ENCODE data around the gene RASSF7.
A peak's percentile ranks its signal among the peaks of the same experiment; 100 is the strongest.

Gene RASSF7

GRCh38 chr11:593347-593746 lies 32.6 kb downstream of the RASSF7 start:
- H3K4me1 Mint-ChIP-seq, result peaks cover 10% of the 10 kb centered on the region
- H3K4me3 Mint-ChIP-seq, result no peak overlapping the region
- H3K9me3 Mint-ChIP-seq, result no peaks in the 10 kb centered on the region
- ATAC-seq (replicated peaks; ENCODE audit: extremely low read depth, poor library complexity, severe bottlenecking), result no peak
- no peak overlapping the region for H3K27ac Mint-ChIP-seq (ENCODE audit: low read depth)
- DNase-seq (ENCODE audit: low spot score in 2 of 2), result no peak
- H3K27me3 Mint-ChIP-seq, result no peaks in the 10 kb centered on the region
- H3K36me3 Mint-ChIP-seq (ENCODE audit: insufficient read depth), result peaks cover 69% of the 10 kb centered on the region

- no peaks in the 10 kb centered on the region for H3K27me3 Mint-ChIP-seq
- no peaks in the 10 kb centered on the region for H3K4me1 Mint-ChIP-seq
- ATAC-seq (replicated peaks; ENCODE audit: extremely low read depth, poor library complexity, severe bottlenecking) (no peak), DNase-seq (ENCODE audit: low spot score in 2 of 2) (no peak)
- H3K27ac Mint-ChIP-seq (ENCODE audit: low read depth), result no peak overlapping the region
- H3K36me3 Mint-ChIP-seq (ENCODE audit: insufficient read depth), result peaks cover 74% of the 10 kb centered on the region
- no peak overlapping the region for H3K4me3 Mint-ChIP-seq
- H3K9me3 Mint-ChIP-seq, result no peaks in the 10 kb centered on the region
These were observed 34.6 kb downstream of the RASSF7 start for GRCh38 chr11:595400-595799.

GRCh38 chr11:596374-596773 lies 35.6 kb downstream of the RASSF7 start:
- no peak for DNase-seq (ENCODE audit: low spot score in 2 of 2)
- no peaks in the 10 kb centered on the region for H3K27me3 Mint-ChIP-seq
- no peak overlapping the region for H3K4me3 Mint-ChIP-seq
- H3K36me3 Mint-ChIP-seq (ENCODE audit: insufficient read depth), result peaks cover 73% of the 10 kb centered on the region
- H3K9me3 Mint-ChIP-seq, result no peaks in the 10 kb centered on the region
- no peak for ATAC-seq (replicated peaks; ENCODE audit: extremely low read depth, poor library complexity, severe bottlenecking)
- peak overlapping the region; percentile 35 for H3K27ac Mint-ChIP-seq (ENCODE audit: low read depth)
- H3K4me1 Mint-ChIP-seq, result no peaks in the 10 kb centered on the region

- H3K4me1 Mint-ChIP-seq, result no peaks in the 10 kb centered on the region
- H3K9me3 Mint-ChIP-seq, result no peaks in the 10 kb centered on the region
- peak overlapping the region; percentile 35 for H3K27ac Mint-ChIP-seq (ENCODE audit: low read depth)
- no peak overlapping the region for H3K4me3 Mint-ChIP-seq
- no peaks in the 10 kb centered on the region for H3K27me3 Mint-ChIP-seq
- DNase-seq (ENCODE audit: low spot score in 2 of 2) (no peak), ATAC-seq (replicated peaks; ENCODE audit: extremely low read depth, poor library complexity, severe bottlenecking) (no peak)
- H3K36me3 Mint-ChIP-seq (ENCODE audit: insufficient read depth), result peaks cover 74% of the 10 kb centered on the region
These were observed 36.5 kb downstream of the RASSF7 start for GRCh38 chr11:597166-597725.

GRCh38 chr11:598005-598680 lies 37.4 kb downstream of the RASSF7 start:
- Mint-ChIP-seq H3K27me3 (no peaks in the 10 kb centered on the region), H3K4me1 (no peaks in the 10 kb centered on the region), H3K4me3 (no peak overlapping the region), H3K27ac (ENCODE audit: low read depth) (peak overlapping the region; percentile 6), H3K9me3 (no peaks in the 10 kb centered on the region), H3K36me3 (ENCODE audit: insufficient read depth) (peaks cover 69% of the 10 kb centered on the region)
- ATAC-seq (replicated peaks; ENCODE audit: extremely low read depth, poor library complexity, severe bottlenecking) (no peak), DNase-seq (ENCODE audit: low spot score in 2 of 2) (no peak)

- Mint-ChIP-seq H3K27me3 (no peaks in the 10 kb centered on the region), H3K36me3 (ENCODE audit: insufficient read depth) (peaks cover 65% of the 10 kb centered on the region), H3K9me3 (no peaks in the 10 kb centered on the region), H3K4me1 (no peaks in the 10 kb centered on the region), H3K27ac (ENCODE audit: low read depth) (no peak overlapping the region), H3K4me3 (no peak overlapping the region)
- no peak for DNase-seq (ENCODE audit: low spot score in 2 of 2)
- no peak for ATAC-seq (replicated peaks; ENCODE audit: extremely low read depth, poor library complexity, severe bottlenecking)
These were observed 40.9 kb downstream of the RASSF7 start for GRCh38 chr11:601573-602245.

- no peak overlapping the region for H3K4me3 Mint-ChIP-seq
- ATAC-seq (replicated peaks; ENCODE audit: extremely low read depth, poor library complexity, severe bottlenecking), result no peak
- H3K36me3 Mint-ChIP-seq (ENCODE audit: insufficient read depth), result peaks cover 67% of the 10 kb centered on the region
- no peaks in the 10 kb centered on the region for H3K9me3 Mint-ChIP-seq
- no peaks in the 10 kb centered on the region for H3K4me1 Mint-ChIP-seq
- no peak for DNase-seq (ENCODE audit: low spot score in 2 of 2)
- H3K27ac Mint-ChIP-seq (ENCODE audit: low read depth), result no peak overlapping the region
- H3K27me3 Mint-ChIP-seq, result no peaks in the 10 kb centered on the region
These were observed 42.4 kb downstream of the RASSF7 start for GRCh38 chr11:603154-603553.

- no peaks in the 10 kb centered on the region for H3K27me3 Mint-ChIP-seq
- no peak overlapping the region for H3K4me3 Mint-ChIP-seq
- DNase-seq (ENCODE audit: low spot score in 2 of 2) (no peak), ATAC-seq (replicated peaks; ENCODE audit: extremely low read depth, poor library complexity, severe bottlenecking) (no peak)
- H3K27ac Mint-ChIP-seq (ENCODE audit: low read depth), result no peak overlapping the region
- H3K4me1 Mint-ChIP-seq, result no peaks in the 10 kb centered on the region
- no peaks in the 10 kb centered on the region for H3K9me3 Mint-ChIP-seq
- H3K36me3 Mint-ChIP-seq (ENCODE audit: insufficient read depth), result peaks cover 48% of the 10 kb centered on the region
These were observed 44.7 kb downstream of the RASSF7 start for GRCh38 chr11:605286-606129.

GRCh38 chr11:606245-606644 lies 45.5 kb downstream of the RASSF7 start:
- no peak for DNase-seq (ENCODE audit: low spot score in 2 of 2)
- H3K27me3 Mint-ChIP-seq, result no peaks in the 10 kb centered on the region
- peak overlapping the region; percentile 49 for H3K27ac Mint-ChIP-seq (ENCODE audit: low read depth)

GRCh38 chr11:607020-607780 lies 46.4 kb downstream of the RASSF7 start:
- ATAC-seq (replicated peaks; ENCODE audit: extremely low read depth, poor library complexity, severe bottlenecking) (no peak), DNase-seq (ENCODE audit: low spot score in 2 of 2) (no peak)
- peak overlapping the region; percentile 49 for H3K27ac Mint-ChIP-seq (ENCODE audit: low read depth)
- H3K36me3 Mint-ChIP-seq (ENCODE audit: insufficient read depth), result peaks cover 38% of the 10 kb centered on the region
- H3K4me3 Mint-ChIP-seq, result no peak overlapping the region
- H3K4me1 Mint-ChIP-seq, result peaks cover 3% of the 10 kb centered on the region
- no peaks in the 10 kb centered on the region for H3K27me3 Mint-ChIP-seq
- H3K9me3 Mint-ChIP-seq, result no peaks in the 10 kb centered on the region

More at GRCh38 chr11:606245-606644, 45.5 kb downstream of the RASSF7 start:
- no peak for ATAC-seq (replicated peaks; ENCODE audit: extremely low read depth, poor library complexity, severe bottlenecking)
- no peaks in the 10 kb centered on the region for H3K4me1 Mint-ChIP-seq
- H3K4me3 Mint-ChIP-seq, result no peak overlapping the region
- H3K36me3 Mint-ChIP-seq (ENCODE audit: insufficient read depth), result peaks cover 45% of the 10 kb centered on the region
- no peaks in the 10 kb centered on the region for H3K9me3 Mint-ChIP-seq

- H3K27me3 Mint-ChIP-seq, result no peaks in the 10 kb centered on the region
- H3K4me3 Mint-ChIP-seq, result no peak overlapping the region
- no peak for DNase-seq (ENCODE audit: low spot score in 2 of 2)
- ATAC-seq (replicated peaks; ENCODE audit: extremely low read depth, poor library complexity, severe bottlenecking), result no peak
- H3K9me3 Mint-ChIP-seq, result no peaks in the 10 kb centered on the region
- peaks cover 5% of the 10 kb centered on the region for H3K4me1 Mint-ChIP-seq
- peaks cover 42% of the 10 kb centered on the region for H3K36me3 Mint-ChIP-seq (ENCODE audit: insufficient read depth)
- no peak overlapping the region for H3K27ac Mint-ChIP-seq (ENCODE audit: low read depth)
These were observed 47.3 kb downstream of the RASSF7 start for GRCh38 chr11:607971-608659.
